HG02973 (cell line): ENCODE results near the gene DVL1.
"Not testable (repeated sequence)": the region's sequence is repeated elsewhere in the genome, so short reads cannot be mapped to it uniquely, and the experiment has no call there.

ENCODE experiments used
- ATAC-seq: cut with Tn5 transposase; IDR thresholded peaks from one replicate; pipeline ENCODE4 v1.9.1; 2021; ENCODE audit warnings: moderate library complexity; ENCODE audit not compliant: unreplicated experiment

DVL1 gene

GRCh38 chr1:1373815-1374588 is 24.8 kb upstream of the DVL1 start:
- no peak for ATAC-seq

- no peak for ATAC-seq
Measured at GRCh38 chr1:1373051-1373814, 24.0 kb upstream of the DVL1 start.

GRCh38 chr1:1371746-1372711 is 22.8 kb upstream of the DVL1 start:
- ATAC-seq: no peak

- no peak for ATAC-seq
Measured at GRCh38 chr1:1371364-1371745, 22.1 kb upstream of the DVL1 start.

- ATAC-seq: no peak
Measured at GRCh38 chr1:1370771-1371300, 21.6 kb upstream of the DVL1 start.

GRCh38 chr1:1370094-1370493 is 20.9 kb upstream of the DVL1 start:
- ATAC-seq: not testable (repeated sequence)

- no peak for ATAC-seq
Measured at GRCh38 chr1:1367315-1367714, 18.1 kb upstream of the DVL1 start.

GRCh38 chr1:1366699-1367066 is 17.5 kb upstream of the DVL1 start:
- no peak for ATAC-seq

- ATAC-seq: no peak
Measured at GRCh38 chr1:1365875-1366698, 16.9 kb upstream of the DVL1 start.

- no peak for ATAC-seq
Measured at GRCh38 chr1:1364266-1364665, 15.0 kb upstream of the DVL1 start.

- ATAC-seq: no peak
Measured at GRCh38 chr1:1361982-1362423, 12.8 kb upstream of the DVL1 start.

GRCh38 chr1:1361233-1361981 is 12.2 kb upstream of the DVL1 start:
- no peak for ATAC-seq

- no peak for ATAC-seq
Measured at GRCh38 chr1:1360506-1361169, 11.4 kb upstream of the DVL1 start.

GRCh38 chr1:1359664-1360468 is 10.6 kb upstream of the DVL1 start:
- ATAC-seq: no peak

GRCh38 chr1:1359308-1359663 is 10.1 kb upstream of the DVL1 start:
- ATAC-seq: no peak

GRCh38 chr1:1358433-1359271 is 9.4 kb upstream of the DVL1 start, which contains the start of gene MXRA8:
Gene MXRA8, minus strand, starts transcription at chr1:1358555. Its CDS starts 51 bp downstream, at chr1:1358504.
- ATAC-seq: no peak

GRCh38 chr1:1357871-1358432 is 8.7 kb upstream of the DVL1 start:
- ATAC-seq: no peak
